GM21528 (cell line): ENCODE data around the gene FOXP1.

ENCODE experiments used
- ATAC-seq: cut with Tn5 transposase; IDR thresholded peaks from one replicate; pipeline ENCODE4 v1.9.1; 2021; ENCODE audit warnings: mild to moderate bottlenecking, moderate library complexity; ENCODE audit not compliant: unreplicated experiment, low FRiP score

The FOXP1 gene

GRCh38 chr3:71589132-71589531 is 5.6 kb upstream of the FOXP1 start:
- no peak for ATAC-seq

- ATAC-seq: no peak
Observed at GRCh38 chr3:71587958-71588357, 4.4 kb upstream of the FOXP1 start.

GRCh38 chr3:71586810-71587242 is 3.3 kb upstream of the FOXP1 start:
- ATAC-seq: no peak

GRCh38 chr3:71585887-71586809 is 2.6 kb upstream of the FOXP1 start:
- no peak for ATAC-seq

- ATAC-seq: no peak
Observed at GRCh38 chr3:71585131-71585530, 1.6 kb upstream of the FOXP1 start.

GRCh38 chr3:71584394-71585011 is 975 bp upstream of the FOXP1 start:
- ATAC-seq: no peak

GRCh38 chr3:71582612-71583565 is 639 bp downstream of the FOXP1 start:
- ATAC-seq: no peak

GRCh38 chr3:71582036-71582611 is 1.4 kb downstream of the FOXP1 start:
- ATAC-seq: no peak

GRCh38 chr3:71581457-71582035 is 2.0 kb downstream of the FOXP1 start:
- no peak for ATAC-seq

GRCh38 chr3:71580636-71581456 is 2.7 kb downstream of the FOXP1 start:
- no peak for ATAC-seq

- ATAC-seq: no peak
Observed at GRCh38 chr3:71579935-71580406, 3.6 kb downstream of the FOXP1 start.

- ATAC-seq: no peak
Observed at GRCh38 chr3:71579326-71579934, 4.1 kb downstream of the FOXP1 start.

- no peak for ATAC-seq
Observed at GRCh38 chr3:71578054-71578751, 5.3 kb downstream of the FOXP1 start.

- no peak for ATAC-seq
Observed at GRCh38 chr3:71577011-71577410, 6.5 kb downstream of the FOXP1 start.

GRCh38 chr3:71575433-71575832 is 8.1 kb downstream of the FOXP1 start:
- no peak for ATAC-seq

GRCh38 chr3:71573181-71573580 is 10.3 kb downstream of the FOXP1 start:
- ATAC-seq: no peak

- no peak for ATAC-seq
Observed at GRCh38 chr3:71570546-71570945, 13.0 kb downstream of the FOXP1 start.

GRCh38 chr3:71568207-71568606 is 15.3 kb downstream of the FOXP1 start:
- no peak for ATAC-seq
